ENCODE measurements around the gene GCC1.

Gene GCC1

GRCh38 chr7:127591591-127591990 lies 6.2 kb upstream of the GCC1 start:
- TF ChIP-seq, protein P1, sequence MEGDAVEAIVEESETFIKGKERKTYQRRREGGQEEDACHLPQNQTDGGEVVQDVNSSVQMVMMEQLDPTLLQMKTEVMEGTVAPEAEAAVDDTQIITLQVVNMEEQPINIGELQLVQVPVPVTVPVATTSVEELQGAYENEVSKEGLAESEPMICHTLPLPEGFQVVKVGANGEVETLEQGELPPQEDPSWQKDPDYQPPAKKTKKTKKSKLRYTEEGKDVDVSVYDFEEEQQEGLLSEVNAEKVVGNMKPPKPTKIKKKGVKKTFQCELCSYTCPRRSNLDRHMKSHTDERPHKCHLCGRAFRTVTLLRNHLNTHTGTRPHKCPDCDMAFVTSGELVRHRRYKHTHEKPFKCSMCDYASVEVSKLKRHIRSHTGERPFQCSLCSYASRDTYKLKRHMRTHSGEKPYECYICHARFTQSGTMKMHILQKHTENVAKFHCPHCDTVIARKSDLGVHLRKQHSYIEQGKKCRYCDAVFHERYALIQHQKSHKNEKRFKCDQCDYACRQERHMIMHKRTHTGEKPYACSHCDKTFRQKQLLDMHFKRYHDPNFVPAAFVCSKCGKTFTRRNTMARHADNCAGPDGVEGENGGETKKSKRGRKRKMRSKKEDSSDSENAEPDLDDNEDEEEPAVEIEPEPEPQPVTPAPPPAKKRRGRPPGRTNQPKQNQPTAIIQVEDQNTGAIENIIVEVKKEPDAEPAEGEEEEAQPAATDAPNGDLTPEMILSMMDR (IDR thresholded peaks at IDR 0.05): no peak
- H3K27ac ChIP-seq: no peak overlapping the region
- no peak for DNase-seq (ENCODE audit: low spot score)
- H3K4me3 ChIP-seq: no peak overlapping the region

DNA sequence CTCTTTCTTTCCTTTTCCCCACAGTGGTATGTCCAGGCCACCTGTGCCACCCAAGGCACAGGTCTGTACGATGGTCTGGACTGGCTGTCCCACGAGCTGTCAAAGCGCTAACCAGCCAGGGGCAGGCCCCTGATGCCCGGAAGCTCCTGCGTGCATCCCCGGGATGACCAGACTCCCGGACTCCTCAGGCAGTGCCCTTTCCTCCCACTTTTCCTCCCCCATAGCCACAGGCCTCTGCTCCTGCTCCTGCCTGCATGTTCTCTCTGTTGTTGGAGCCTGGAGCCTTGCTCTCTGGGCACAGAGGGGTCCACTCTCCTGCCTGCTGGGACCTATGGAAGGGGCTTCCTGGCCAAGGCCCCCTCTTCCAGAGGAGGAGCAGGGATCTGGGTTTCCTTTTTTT lies 5.8 kb upstream of the GCC1 start:
- TF ChIP-seq, protein P1 (IDR thresholded peaks at IDR 0.05): no peak
- DNase-seq (ENCODE audit: low spot score): no peak
- no peak overlapping the region for H3K4me3 ChIP-seq
- no peak overlapping the region for H3K27ac ChIP-seq

- no peak for DNase-seq (ENCODE audit: low spot score)
- TF ChIP-seq, protein P1 (IDR thresholded peaks at IDR 0.05): no peak
- Histone ChIP-seq H3K4me3 (peak overlapping the region; percentile 95), H3K27ac (no peak overlapping the region)
Observed at GRCh38 chr7:127589896-127590295, 4.5 kb upstream of the GCC1 start.

DNA sequence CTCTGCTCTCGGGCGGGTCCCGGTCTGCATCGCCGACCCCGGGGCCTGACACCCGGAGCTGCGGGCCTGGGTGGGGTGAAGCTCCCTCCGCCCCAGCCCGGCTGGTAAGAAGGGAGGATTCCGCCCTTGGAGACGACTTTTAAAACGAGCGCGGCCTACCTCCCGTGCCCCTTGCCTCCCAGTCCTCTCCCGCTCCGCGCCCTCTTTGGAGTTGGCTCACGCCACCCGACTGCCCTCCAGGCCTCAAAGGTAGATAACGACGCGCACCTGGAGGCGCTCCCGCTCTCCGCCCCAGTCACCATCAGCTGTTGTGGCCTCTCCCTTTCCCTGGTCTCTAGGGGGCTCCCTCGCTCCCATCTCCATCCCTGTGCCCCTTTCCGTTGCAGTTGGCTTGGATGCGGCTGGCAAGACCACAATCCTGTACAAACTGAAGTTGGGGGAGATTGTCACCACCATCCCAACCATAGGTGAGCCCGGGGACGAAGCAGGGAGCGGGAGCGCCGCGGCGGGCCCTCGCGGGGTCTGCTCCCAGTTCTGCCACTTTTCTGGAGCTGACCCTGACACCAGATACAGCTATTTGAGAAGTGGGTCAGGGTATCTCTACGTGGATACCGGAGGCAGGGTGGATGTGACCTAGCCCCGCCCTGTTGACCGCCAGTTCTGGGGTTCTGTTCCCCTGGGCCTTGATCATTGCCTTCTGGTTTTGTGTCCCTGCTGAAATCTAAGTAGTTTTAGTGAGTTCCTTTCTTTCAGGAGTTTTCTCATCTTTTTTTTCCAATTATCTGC lies 3.5 kb upstream of the GCC1 start:
- H3K4me3 ChIP-seq: peak overlapping the region; percentile 95
- H3K27ac ChIP-seq: peak overlapping the region; percentile 86 to 93
- no peak for DNase-seq (ENCODE audit: low spot score)
- TF ChIP-seq, protein P1 (IDR thresholded peaks at IDR 0.05): no peak

DNA sequence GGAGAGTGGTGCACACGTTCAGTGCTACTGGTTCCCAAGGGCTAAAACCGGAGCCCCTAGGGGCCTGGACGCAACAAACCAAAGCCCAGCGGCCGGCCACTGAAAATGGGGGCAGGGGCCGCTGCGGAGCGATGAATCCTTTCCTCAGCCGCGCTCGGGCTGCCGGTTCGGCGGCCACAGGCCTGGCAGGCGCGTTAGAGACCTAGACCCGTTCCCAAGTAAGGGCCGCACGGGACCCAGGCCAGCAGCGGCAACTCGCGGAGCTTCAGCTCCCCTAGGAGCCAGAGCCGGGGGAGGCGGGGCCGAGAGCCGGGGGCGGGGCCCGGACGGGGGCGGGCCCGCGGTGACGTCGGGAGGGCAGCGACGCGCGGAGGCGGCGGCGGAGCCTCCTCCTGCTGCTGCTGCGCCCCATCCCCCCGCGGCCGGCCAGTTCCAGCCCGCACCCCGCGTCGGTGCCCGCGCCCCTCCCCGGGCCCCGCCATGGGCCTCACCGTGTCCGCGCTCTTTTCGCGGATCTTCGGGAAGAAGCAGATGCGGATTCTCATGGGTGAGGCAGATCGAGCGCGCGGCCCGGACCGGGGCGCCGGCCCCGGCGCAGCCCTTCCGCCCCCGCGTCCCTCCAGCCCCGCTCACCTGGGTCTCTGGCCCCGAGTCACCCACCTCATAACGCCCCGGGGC lies 2.8 kb upstream of the GCC1 start, which contains the start of gene ARF5:
TSS of gene ARF5 (plus strand) at position 393 of the 678 bp plus-strand sequence. CDS start at position 481, 88 bp downstream.
- Histone ChIP-seq H3K4me3 (peak within 1 kb of the TSS; percentile 95), H3K27ac (peak within 1 kb of the TSS; percentile 86 to 93)
- TF ChIP-seq, protein P1 (IDR thresholded peaks at IDR 0.05): no peak
- peak; percentile 93 for DNase-seq (ENCODE audit: low spot score)

GRCh38 chr7:127587663-127588018 lies 2.2 kb upstream of the GCC1 start:
- TF ChIP-seq, protein P1 (IDR thresholded peaks at IDR 0.05): no peak
- Histone ChIP-seq H3K4me3 (peak overlapping the region; percentile 95), H3K27ac (peak overlapping the region; percentile 86 to 93)
- no peak for DNase-seq (ENCODE audit: low spot score)

All from coronary artery (tissue), 2 donors.